ENCODE measurements around the gene CDX1.
A peak's percentile ranks its signal among the peaks of the same experiment; 100 is the strongest.

DNA sequence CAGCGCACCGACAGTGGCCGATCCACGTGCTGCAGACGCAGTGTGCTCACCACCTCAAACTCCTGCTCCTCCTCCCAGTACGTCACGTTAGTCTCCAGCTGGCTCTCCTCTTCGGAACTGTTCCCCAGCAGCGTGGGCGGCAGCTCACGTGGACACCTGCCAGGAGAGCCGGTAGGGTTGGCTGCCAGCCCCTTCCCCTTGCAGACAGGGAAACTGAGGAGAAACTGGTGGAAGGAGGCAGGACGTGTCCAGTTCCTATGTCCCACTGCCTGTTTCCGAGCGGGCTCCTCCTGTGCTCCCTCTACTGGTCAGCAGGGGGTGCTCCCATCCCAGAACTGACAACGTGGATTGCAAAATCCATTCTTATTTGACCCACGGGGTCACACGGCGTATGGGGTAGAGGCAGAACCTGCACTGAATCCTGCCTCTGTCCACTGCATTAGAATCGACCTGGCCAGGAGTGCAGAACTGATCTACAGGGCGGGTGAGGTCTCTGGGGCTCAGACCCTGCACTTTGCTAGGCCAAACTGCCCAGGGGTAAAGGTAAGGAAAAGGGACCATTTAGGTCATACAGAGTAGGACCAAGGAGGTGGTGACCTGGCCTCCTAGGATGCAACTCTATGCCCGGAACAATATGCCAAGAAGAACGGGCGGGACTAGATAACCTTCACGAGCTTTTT lies 36.6 kb upstream of the CDX1 start:
- TF ChIP-seq, protein P1, sequence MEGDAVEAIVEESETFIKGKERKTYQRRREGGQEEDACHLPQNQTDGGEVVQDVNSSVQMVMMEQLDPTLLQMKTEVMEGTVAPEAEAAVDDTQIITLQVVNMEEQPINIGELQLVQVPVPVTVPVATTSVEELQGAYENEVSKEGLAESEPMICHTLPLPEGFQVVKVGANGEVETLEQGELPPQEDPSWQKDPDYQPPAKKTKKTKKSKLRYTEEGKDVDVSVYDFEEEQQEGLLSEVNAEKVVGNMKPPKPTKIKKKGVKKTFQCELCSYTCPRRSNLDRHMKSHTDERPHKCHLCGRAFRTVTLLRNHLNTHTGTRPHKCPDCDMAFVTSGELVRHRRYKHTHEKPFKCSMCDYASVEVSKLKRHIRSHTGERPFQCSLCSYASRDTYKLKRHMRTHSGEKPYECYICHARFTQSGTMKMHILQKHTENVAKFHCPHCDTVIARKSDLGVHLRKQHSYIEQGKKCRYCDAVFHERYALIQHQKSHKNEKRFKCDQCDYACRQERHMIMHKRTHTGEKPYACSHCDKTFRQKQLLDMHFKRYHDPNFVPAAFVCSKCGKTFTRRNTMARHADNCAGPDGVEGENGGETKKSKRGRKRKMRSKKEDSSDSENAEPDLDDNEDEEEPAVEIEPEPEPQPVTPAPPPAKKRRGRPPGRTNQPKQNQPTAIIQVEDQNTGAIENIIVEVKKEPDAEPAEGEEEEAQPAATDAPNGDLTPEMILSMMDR (IDR thresholded peaks at IDR 0.05; ENCODE audit: low read length): peak; percentile 85
- no peak for TF ChIP-seq EZH2 (IDR thresholded peaks at IDR 0.05; ENCODE audit: borderline replicate concordance, low read length)

All from OCI-LY1 (cell line).